HCT116 (cell line): ENCODE measurements around the gene BLOC1S6.

Experiments used
- CEBPB ChIP-seq: IDR thresholded peaks from 2 replicates; pipeline ENCODE4 v1.6.1; 2012; ENCODE audit warnings: low read depth
- CTCF ChIP-seq, 3 experiments: fragments of 200-600 bp in 1 of 3; sonication (generic) in 1 of 3; IDR thresholded peaks in 2 of 3; conservative IDR thresholded peaks in 1 of 3; 2 replicates each; pipeline ENCODE4 v1.5.1; 2012 to 2017; ENCODE audit warnings: low read depth in 2 of 3, low read length in 2 of 3, antibody characterized with exemption in 1 of 3, borderline replicate concordance in 1 of 3, control low read depth in 1 of 3, mild to moderate bottlenecking in 1 of 3, mixed read lengths in 1 of 3, mixed run types in 1 of 3, moderate library complexity in 1 of 3; ENCODE audit not compliant: insufficient read depth in 1 of 3
- EGR1 ChIP-seq: IDR thresholded peaks from 2 replicates; pipeline ENCODE4 v1.6.1; 2012; ENCODE audit warnings: low read depth
- EZH2 ChIP-seq: fragments of 200-600 bp; sonication (generic); IDR thresholded peaks from 2 replicates; pipeline ENCODE4 v1.6.1; 2017; ENCODE audit warnings: antibody characterized with exemption, mixed run types
- POLR2A ChIP-seq: IDR thresholded peaks from 2 replicates; pipeline ENCODE4 v1.7.0; 2011; ENCODE audit warnings: borderline replicate concordance; ENCODE audit not compliant: insufficient read depth, insufficient read length; ENCODE audit errors: extremely low read depth
- POLR2AphosphoS5 ChIP-seq: IDR thresholded peaks from 2 replicates; pipeline ENCODE4 v1.6.1; 2011; ENCODE audit warnings: mild to moderate bottlenecking, low read depth, low read length, moderate library complexity
- RAD21 ChIP-seq: IDR thresholded peaks from 2 replicates; pipeline ENCODE4 v1.6.1; 2012; ENCODE audit warnings: low read depth, mild to moderate bottlenecking
- REST ChIP-seq: IDR thresholded peaks from 2 replicates; pipeline ENCODE4 v1.6.1; 2012; ENCODE audit warnings: low read depth
- SRF ChIP-seq: IDR thresholded peaks from 2 replicates; pipeline ENCODE4 v1.6.1; 2012; ENCODE audit warnings: low read depth
- YY1 ChIP-seq: IDR thresholded peaks from 2 replicates; pipeline ENCODE4 v1.6.1; 2011; ENCODE audit warnings: low read length, low read depth, moderate library complexity, mild to moderate bottlenecking; ENCODE audit not compliant: insufficient replicate concordance; ENCODE audit errors: extremely low read depth
- ZFX ChIP-seq: fragments of 450-650 bp; IDR thresholded peaks from 2 replicates; pipeline ENCODE4 v1.6.1; 2017

- no peak for TF ChIP-seq CTCF (IDR thresholded peaks at IDR 0.05 in 2 of 3, conservative IDR thresholded peaks at IDR 0.05 in 1 of 3; ENCODE audit: borderline replicate concordance in 1 of 3, insufficient read depth in 1 of 3, low read depth in 2 of 3, low read length in 2 of 3)
- no peak for TF ChIP-seq CEBPB
- no peak for TF ChIP-seq ZFX
- no peak for TF ChIP-seq EZH2
- TF ChIP-seq RAD21: no peak
- no peak for TF ChIP-seq SRF
- no peak for TF ChIP-seq REST
- no peak for TF ChIP-seq EGR1
- no peak for TF ChIP-seq POLR2A
- TF ChIP-seq POLR2AphosphoS5: no peak
- no peak for TF ChIP-seq YY1
Observed at GRCh38 chr15:45546789-45547188, 40.4 kb upstream of the BLOC1S6 start.
